ENCODE measurements around the gene ZMAT5.

DNA sequence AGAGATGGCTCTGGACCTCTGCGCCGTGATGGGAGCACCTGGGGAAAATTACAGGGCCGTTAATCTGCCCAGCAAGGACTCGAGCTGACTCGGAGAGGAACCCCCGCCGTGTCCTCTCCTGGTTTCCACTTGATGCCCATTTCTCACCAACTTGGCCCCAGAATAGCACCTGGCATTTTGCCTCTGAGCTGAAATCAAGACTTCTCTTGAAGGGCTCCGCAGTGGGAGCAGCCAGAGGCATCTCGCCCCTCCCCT lies 66.0 kb downstream of the ZMAT5 start:
- TF ChIP-seq EZH2 (IDR thresholded peaks at IDR 0.05; ENCODE audit: low read length, unreplicated experiment) (no peak), EZH2phosphoT487 (IDR thresholded peaks at IDR 0.05; ENCODE audit: borderline replicate concordance, low read length) (no peak)
- TF ChIP-seq, protein P1, sequence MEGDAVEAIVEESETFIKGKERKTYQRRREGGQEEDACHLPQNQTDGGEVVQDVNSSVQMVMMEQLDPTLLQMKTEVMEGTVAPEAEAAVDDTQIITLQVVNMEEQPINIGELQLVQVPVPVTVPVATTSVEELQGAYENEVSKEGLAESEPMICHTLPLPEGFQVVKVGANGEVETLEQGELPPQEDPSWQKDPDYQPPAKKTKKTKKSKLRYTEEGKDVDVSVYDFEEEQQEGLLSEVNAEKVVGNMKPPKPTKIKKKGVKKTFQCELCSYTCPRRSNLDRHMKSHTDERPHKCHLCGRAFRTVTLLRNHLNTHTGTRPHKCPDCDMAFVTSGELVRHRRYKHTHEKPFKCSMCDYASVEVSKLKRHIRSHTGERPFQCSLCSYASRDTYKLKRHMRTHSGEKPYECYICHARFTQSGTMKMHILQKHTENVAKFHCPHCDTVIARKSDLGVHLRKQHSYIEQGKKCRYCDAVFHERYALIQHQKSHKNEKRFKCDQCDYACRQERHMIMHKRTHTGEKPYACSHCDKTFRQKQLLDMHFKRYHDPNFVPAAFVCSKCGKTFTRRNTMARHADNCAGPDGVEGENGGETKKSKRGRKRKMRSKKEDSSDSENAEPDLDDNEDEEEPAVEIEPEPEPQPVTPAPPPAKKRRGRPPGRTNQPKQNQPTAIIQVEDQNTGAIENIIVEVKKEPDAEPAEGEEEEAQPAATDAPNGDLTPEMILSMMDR (conservative IDR thresholded peaks at IDR 0.05; ENCODE audit: low read depth, low read length): no peak

Data from PC-3 (cell line).